HG03060 (cell line): ENCODE measurements around the gene PRR5.
"Not testable (repeated sequence)": the region's sequence is repeated elsewhere in the genome, so short reads cannot be mapped to it uniquely, and the experiment has no call there.

ENCODE experiments used
- ATAC-seq: cut with Tn5 transposase; IDR thresholded peaks from one replicate; pipeline ENCODE4 v1.9.1; 2021; ENCODE audit warnings: low read depth, moderate number of reproducible peaks; ENCODE audit not compliant: unreplicated experiment

Gene PRR5

DNA sequence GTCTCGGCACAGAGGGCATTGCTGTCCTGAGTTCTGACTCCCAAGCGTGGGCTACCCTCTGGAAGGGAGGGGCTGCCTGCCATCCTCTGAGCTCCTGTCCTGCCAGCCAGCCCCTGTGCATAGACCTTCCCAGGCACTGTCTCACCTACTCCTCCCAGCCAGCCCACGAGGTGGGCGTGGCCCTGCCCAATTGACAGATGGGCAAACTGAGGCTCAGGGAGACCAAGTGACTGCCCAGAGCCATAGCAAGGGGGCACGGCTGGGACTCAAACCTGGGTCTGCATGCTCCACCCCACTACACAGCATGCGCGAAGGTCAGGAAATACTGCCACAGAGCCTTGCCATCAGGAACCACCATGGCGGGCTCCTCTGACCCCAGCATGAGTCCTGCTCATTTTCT lies 29.4 kb upstream of the PRR5 start:
- ATAC-seq: no peak

DNA sequence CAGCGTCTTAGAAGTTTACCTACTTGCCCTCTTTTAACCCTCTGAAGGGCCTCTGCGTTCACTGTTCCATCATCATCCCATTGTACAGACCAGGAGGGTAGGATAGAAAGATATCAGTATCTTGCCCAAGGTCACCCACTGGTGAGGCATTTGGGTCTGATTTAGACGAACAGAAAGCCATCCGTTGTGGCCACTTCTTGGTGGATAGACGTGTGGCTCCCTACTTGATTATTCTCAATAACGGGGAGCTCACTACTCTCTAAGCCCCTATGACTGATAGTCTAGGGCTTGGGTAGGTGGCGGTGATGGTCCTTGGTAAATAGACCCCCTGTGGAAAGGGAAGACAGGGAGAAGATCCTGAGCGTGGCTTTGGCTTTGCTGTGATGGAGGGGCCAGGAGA lies 28.6 kb upstream of the PRR5 start:
- ATAC-seq: no peak

DNA sequence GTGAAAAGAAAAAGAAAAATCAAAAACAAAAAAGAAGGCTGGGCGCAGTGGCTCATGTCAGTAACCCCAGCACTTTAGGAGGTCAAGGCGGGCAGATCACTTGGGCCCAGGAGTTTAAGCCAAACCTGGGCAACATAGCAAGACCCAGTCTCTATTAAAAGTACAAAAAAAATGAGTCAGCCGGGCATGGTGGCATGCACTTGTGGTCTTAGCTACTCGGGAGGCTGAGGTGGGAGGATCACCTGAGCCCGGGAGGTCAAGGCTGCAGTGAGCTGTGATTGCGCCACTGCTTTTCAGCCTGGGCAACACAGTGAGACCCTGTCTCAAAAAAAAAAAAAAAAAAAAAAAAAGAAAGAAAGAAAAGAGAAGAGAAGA lies 26.0 kb upstream of the PRR5 start:
- ATAC-seq: not testable (repeated sequence)

DNA sequence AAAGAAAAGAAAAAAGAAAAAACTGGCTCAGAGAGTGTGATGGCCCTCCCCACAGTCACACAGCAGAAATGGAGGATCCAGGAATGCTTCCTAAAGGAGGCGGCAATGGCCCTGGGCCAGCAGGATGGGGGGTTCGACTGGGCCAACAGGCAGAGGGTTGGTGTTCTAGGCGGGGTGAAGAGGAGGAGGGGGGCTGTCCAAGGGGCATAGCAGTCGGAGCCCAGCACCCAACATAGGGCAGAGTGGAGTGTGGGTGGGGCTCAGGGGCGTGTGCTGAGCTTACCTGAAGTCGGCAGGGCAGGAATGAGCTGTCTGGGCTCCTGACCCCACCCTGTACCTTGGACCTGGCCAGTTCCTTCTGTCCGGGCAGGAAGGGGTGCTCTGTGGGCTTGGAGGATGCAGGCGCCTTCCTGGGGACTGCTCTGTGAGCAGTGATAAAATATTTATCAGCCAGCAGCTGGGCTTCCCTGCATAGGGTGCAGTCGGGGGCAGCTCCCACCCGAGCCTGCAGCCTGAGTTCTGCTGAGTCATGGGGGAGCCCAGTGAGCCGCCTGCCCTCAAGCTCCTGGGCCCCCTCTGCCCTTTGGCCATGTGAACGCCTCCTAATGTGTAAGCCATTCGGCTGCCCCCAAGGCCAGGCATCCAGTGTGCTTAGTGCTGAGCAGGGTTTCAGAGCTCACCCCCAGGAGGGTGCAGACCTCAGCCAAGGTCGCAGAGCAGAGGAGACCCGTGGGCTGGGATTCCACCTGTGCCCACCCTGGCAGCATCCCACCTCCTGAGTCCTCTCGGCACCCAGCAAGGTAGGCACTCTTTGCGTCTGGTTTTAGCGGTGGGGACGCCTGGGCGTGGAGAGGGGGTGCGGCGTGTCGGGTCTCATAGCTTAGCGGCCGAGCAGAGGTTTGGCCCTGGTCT lies 25.3 kb upstream of the PRR5 start:
- no peak for ATAC-seq

DNA sequence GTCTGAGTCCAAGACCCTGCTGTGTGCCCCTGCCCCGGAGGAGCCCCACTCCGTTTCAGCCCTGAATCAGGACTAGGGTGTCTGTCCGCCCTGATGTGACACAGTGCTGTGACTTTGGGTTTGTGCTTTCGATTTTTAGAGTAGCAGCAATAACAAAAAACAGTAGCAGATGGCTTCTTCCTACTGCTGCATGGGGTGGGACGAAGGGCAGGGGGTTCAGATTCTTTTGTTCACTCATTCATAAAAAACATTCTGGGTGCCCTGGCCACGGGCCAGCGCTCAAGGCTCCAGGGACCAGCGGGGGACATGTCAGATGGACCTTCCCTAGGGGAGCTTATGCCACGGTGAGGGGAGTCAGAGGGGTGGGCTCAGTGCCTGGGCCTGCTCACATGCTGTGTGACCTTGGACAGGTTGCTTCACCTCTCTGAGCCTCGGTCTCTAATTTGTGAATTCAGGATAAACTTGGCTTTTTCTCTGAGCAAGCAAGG lies 24.6 kb upstream of the PRR5 start:
- ATAC-seq: no peak

DNA sequence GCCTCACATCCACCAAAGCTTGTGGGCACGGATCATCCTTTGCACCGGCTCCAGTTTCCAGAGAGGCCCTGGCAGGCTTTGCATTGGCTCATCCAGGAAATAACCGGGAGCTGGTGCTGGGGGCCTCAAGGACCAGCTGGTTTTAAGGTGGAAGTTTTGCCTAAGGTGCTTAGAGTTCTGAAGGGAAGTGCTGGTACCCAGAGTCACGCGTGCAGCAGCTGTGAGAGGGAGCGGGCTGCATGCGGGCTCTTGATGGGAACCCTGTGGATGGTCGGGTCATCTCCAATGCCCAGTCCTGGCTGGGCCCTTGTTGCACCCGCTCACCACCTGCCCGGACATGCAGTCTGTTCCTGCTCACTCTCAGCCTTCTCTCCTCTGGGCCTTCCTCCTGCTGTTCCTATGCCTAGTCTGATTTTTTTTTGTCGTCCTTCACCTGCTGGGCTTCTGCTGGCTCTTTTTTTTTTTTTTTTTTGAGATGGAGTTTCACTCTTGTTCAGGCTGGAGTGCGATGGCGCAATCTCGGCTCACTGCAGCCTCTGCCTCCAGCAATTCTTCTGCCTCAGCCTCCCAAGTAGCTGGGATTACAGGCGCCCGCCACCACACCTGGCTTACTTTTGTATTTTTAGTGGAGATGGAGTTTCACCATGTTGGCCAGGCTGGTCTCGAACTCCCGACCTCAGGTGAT lies 24.0 kb upstream of the PRR5 start:
- ATAC-seq: no peak

DNA sequence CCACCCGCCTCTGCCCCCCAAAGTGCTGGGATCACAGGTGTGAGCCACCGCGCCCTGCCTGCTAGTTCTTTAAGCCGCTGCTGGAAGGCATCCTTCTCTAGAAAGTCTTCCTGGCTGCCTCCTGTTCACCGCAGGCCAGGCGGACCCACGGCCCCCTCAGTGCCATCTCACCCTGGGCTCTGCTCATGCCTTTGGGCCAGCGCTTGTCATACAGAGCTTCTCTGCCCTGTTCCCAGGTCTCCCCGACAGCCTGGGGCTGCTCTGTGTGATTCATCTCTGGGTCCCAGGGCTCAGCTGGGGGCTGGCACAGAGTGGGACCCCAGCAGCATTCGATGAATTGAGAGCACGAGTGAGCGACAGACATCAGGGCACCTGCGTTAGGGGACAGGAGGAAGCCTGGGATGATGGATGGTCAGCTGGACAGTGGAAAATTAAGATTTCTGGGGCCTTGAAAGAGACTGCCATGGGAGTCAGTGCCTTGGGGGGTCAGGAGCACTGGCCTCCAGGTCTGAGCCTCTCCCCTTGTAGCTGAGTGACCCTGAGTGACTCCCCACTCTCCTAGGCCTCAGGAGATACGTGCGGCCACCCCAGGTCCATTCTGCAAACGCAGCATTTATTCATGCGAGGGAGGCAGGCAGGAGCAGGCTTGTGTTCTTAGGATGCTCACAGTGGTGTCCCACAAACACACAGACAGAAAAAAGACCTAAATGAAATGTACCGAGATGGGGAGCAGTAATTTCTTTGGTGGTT lies 23.3 kb upstream of the PRR5 start:
- ATAC-seq: no peak

DNA sequence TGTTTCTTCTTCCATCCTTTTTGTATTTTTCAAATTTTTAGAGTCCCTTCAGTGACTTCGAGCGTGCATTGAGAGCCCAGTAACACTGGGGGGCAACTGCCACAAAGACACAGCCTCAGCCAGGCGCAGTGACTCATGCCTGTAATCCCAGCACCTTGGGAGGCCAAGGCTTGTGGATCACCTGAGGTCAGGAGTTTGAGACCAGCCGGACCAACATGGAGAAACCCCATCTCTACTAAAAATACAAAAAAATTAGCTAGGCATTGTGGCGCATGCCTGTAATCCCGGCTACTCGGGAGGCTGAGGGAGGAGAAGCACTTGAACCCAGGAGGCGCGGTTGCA lies 22.7 kb upstream of the PRR5 start:
- not testable (repeated sequence) for ATAC-seq

DNA sequence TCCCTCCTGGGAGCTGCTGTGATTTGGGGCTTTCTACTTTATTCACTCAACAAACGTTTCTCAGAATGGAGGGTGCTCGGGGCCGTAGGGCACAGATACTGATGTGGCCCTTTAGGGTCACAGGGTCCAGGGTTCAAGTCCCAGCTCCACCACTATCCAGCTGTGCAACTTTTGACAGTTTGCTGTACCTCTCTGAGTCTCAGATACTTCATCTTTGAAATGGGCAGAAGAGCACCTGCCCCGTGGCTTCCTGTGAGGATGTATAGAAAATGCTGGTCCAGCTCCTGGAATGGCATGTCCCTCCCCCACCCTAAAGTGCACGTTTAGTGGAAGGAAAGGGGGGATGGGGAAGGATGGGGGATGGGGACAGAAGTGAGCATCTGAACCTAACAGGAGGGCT lies 21.9 kb upstream of the PRR5 start:
- ATAC-seq: no peak

DNA sequence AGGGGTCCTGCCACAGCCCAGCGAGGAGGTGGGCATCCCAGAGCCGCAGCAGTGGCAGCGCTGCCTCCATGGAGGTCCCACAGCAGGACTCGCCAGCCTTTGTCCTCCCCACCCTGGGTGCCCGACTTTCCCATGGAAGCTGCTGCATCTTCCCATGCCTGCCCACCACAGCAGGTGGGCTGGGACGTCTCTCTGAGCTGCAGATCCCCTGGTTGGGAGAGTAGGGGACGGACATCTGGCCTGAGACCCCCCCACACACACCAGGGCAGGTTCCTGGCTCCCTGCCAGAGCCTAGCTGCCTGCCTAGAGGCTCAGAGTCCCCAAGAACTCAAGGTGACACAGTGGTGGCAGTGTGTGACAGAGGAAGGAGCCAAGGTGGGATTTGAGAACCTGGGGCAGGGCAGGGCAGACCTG lies 21.5 kb upstream of the PRR5 start:
- ATAC-seq: no peak

DNA sequence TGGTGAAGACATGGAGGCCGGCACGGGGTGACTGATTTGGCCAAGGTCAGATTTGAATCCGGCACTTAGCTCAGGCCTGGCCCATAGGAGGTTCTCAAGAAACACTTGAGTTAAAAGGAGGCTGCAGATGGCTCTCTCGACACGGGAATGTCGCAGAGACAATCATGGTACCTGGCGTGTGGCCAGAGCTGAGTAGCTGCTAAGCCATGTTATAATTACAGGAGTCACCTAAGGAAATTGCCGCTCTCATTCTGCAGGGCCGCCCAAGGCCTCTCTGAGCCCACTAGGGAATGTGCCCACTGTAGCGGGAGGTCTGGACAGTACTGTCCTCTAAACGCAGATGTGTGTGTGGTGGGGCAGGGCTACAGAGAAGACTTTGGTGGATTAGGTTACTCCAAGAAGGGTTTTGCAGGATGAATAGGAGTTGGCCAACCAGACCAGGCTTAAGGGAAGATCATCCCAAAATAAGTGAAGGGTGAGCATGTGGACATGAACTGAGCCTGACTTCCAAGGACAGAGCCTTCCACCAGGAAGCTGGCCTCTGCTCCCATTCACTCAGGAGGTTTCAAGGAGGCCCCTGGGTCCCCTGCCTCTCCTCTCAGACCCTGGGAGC lies 19.3 kb upstream of the PRR5 start:
- ATAC-seq: no peak

DNA sequence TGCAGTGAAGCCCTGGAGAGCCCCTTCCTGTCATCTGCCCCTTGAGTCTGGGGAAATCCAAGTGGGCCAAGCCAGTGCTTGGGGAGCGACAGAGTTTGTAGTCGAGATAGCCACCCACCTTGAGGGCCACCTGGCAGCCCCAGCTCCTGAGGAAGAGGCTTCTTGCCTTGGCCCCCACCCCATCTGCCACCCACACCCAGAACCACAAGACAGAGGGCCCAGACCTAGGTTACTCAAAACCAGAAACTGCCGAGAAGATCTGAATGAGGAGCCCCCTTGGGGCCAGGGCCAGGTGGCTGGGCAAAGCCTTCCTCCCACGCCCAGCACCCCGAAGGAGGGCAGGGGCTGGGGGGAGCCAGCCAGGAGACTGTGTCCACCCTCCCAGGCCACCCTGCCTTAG lies 18.8 kb upstream of the PRR5 start:
- ATAC-seq: no peak

DNA sequence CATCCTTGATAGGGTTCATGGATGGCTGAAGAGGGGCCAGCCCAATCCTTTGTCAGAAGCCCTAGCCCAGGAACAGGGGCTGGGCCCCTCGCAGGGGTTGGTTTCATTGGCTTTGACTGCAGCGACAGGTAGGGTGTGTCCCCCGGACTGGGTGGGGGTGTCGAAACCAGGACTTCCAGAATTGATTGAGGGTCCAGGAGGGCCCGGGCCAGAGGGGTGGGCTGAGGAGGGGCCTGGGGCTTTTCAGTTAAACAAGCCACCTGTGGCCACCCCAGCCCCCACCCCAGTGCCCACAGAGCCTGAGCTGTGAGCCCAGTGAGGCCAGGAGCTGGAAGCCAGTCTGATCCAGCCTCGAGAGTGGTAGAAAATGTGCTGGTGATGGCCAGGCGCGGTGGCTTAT lies 18.1 kb upstream of the PRR5 start:
- ATAC-seq: no peak

DNA sequence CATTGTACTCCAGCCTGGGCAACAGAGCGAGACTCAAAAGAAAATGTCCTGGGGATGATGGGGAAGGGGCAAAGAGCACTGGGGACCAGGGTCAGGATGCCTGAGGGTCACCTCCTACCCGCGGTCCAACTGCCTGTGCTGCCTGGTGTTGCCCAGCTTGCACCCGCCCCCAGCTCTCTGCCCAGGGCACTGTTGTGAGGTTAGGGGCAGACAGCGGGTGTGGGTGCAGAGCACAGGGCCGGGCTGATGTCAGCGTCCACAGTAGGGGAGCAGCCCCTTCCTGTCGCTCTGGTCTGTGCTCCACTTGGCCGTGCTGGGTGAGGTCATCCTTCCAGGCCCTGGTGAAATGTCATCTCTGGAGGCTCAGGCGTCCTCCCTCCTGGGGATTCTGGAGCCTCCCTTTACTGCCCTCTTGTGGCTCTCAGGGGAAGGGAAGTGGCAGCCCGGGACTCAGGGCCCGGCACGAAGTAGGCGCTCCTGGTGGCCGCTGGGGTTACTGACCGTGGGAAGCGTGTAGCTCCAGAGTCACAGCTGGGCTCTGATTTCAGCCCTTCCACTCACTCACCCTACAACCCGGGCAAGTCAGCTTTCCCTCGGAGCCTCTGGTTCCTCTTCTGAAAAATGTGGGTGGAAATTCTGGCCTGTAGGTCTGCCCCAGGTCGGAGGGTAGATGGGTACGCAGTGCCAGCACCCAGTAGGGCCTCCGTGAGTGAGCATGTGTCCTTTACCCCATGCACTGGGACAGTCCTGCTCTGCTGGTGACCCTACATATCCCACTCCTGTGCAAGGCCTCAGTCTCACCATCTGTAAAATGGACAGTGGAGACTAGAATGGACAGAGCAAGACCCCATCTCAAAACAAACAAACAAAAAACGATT lies 17.3 kb upstream of the PRR5 start:
- peak; percentile 40 for ATAC-seq

DNA sequence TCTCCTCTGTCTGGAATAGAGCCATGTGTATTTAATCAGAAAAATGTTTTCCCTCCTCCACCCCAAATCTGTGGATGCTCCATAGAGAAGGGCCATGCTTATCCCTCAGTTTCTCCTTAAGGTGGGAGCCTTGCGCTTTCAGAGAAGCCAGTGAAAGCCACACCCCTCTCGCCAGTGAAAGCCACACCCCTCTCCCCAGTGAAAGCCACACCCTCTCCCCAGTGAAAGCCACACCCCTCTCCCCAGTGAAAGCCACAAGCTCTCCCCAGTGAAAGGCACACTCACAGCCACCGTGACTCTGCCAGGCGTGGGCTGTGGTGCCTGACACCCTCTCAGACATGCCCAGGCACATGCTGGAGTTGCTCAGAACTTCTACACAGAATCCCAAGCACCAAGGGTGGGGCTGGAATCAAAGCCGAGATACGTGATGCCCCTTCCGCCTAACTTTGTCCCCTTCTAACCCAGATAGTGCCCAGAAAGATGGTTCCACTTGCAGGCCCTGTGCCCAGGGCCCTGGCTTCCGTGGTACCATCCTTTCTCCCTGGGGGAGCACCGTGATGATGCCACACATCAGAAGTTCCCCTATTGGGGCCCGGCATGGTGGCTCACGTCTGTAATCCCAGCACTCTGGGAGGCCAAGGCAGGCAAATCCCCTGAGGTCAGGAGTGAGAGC lies 16.5 kb upstream of the PRR5 start:
- ATAC-seq: no peak

DNA sequence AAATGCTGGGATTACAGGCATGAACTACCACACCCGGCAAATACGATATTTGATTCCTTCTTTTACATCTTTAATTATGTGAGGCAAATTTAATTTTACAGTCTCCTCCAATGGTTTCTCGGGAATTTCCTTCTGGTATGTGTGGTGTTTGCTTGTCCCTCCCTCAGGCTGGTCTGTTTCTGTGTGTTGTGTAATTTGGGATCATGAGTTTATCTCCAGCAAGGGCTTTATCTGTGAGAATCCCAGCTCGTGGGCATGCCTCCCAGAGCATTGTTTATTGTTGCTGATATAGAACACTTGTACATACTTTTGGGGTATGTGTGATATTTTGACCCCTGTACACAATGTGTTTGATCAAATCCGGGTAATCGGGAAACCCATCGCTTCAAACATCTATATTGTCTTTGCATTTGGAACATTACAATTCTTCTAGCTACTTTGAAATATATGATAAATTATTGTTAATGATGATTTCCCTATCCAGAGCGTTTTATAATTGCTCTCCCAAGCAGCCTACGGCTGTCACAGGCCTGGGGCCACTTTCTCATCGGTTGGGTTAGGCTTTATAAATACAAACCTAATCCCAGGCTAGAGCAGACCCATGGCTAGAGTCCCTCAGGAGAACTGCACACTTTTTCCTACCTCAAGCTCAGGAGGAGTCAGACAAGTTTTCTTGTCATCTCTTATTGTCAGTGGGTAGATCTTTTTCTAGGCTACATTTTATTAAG lies 15.0 kb upstream of the PRR5 start:
- no peak for ATAC-seq

DNA sequence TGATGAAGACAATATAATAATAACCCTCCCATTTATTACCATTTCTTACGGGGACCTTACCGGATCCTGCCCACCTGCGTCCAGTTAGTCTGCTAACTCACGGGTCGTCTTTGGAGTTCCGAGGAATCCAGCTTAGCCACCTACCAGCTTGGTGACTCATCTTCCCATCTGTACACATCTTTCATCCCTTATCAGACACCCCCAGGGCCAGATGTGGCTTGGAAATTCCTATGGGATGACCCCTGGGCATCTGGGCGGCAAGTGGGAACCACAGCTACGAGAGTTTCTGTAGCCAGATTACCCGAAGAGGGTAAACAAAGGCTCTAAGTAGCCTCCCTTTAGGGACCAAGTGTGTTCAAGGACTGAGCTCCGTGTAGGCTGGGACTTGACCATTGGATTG lies 12.8 kb upstream of the PRR5 start:
- ATAC-seq: no peak

DNA sequence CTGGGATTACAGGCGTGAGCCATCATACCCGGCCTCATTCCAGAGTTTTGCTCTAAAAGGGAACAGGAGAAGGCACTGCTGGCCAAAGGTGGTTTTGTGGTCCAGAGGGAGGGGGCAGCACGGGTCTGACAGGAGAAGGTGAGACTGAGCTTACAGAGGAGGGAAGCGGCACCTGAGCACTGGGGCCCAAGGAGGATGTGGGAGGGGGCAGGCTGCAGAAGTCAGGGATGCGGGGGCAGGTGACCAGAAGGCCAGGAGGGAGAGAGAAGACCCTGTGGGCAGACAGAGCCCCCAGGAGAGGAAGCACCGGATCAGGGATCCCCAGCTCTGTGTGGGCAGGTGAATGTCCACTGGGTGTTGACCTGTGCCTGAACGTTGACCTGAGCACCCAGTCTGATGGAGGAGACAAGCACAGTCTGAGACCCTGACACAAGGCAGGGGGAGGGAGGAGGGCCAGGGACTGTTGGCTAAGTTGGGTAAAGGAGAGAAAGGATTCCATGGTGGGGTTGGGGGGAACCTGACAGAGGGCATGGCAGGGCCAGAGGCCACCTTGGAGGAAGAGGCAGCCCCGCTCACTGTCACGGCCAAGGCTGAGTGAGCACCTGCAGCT lies 12.0 kb upstream of the PRR5 start:
- ATAC-seq: no peak
